NCI-H146 (cell line): ENCODE measurements around the gene FSTL3.
"Not testable (repeated sequence)": the region's sequence is repeated elsewhere in the genome, so short reads cannot be mapped to it uniquely, and the experiment has no call there.

ENCODE experiments used
- DNase-seq: peaks from one replicate; lab custom pipeline; 2025; lab: John Stamatoyannopoulos, UW

The FSTL3 gene

DNA sequence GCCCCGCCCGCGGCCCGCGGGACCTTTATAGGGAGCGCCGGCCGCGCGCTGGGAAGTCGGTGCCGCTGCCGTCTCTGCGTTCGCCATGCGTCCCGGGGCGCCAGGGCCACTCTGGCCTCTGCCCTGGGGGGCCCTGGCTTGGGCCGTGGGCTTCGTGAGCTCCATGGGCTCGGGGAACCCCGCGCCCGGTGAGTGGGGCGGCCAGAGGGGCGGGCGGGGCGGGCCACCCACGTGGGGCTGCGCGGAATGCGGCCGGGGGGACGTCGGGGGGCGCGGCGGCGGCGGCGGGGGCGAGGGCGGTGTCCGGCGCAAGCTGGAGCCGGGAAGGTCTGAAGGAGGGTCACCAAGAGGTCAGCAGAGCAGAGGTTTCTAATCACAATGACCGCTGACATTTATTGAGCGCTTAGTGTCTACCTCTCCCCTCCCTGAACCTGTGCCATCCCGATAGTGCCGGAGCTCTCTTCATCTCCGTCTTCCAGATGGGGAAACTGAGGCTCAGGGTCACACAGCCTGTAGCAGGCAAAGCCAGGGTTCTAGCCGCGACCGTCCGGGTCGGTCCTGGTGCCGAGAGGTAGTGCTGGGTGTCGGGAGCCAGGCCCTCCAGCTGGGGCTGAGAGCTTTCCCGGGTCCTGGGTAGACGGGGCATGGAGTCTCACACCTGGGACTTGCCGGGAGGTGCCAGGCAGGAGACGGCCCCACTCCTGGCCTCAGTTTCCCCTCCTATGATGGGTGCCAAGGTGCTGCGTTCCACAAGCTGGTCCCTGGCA lies at the start of gene FSTL3:
TSS of gene FSTL3 (plus strand) at position 54 of the 767 bp plus-strand sequence. CDS start at position 86, 32 bp downstream.
- DNase-seq: no peak

DNA sequence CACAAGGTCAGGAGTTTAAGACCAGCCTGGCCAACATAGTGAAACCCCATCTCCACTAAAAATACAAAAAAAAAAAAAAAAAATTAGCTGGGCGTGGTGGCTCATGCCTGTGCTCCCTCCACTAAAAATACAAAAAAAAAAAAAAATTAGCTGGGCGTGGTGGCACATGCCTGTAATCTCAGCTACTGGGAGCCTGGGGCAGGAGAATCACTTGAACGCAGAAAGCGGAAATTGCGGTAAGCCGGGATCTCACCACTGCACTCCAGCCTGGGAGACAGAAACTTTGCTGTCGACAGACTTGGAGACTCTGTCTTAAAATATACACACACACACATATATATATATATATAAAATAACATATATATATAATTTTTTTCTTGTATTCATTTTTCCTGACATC lies 49.6 kb upstream of the FSTL3 start:
- not testable (repeated sequence) for DNase-seq

DNA sequence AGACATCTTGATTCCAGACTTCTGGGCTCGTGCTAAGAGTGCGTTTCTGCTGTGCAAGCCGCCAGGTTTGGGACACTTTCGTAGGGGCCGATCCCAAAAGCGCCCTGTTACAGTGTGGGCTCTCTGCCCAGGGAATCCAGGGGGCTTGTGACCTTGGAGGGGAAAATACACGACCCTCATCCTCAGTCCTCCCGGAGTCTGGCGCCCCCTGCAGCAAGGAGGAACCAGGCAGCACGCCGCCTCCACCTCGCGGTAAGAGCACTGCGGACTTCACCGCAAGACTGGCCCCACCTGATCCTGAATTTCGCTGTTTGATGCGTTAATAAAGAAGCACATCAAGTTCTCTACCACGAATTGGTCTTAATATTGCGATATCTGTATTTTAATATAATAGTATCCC lies 48.0 kb upstream of the FSTL3 start:
- DNase-seq: no peak

DNA sequence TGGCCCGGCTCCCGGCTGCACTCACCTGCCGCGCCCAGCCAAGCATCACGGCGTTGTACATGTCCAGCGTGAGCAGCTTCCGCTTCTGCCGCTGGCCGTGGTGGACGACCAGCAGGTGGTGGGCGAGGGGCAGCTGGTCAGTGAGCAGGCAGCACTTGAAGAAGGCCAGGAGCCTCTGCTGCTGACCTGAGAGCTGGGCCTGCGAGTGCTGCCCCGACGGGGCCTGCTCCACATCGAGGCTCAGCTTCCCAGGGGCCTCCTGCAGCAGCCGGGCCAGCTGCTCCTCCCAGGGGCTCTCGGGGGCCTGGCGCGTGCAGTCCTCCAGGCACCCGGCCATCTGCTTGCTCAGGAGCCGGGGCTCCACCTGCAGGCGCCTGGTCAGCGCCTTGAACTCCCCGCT lies 46.7 kb upstream of the FSTL3 start:
- DNase-seq: peak; percentile 66

DNA sequence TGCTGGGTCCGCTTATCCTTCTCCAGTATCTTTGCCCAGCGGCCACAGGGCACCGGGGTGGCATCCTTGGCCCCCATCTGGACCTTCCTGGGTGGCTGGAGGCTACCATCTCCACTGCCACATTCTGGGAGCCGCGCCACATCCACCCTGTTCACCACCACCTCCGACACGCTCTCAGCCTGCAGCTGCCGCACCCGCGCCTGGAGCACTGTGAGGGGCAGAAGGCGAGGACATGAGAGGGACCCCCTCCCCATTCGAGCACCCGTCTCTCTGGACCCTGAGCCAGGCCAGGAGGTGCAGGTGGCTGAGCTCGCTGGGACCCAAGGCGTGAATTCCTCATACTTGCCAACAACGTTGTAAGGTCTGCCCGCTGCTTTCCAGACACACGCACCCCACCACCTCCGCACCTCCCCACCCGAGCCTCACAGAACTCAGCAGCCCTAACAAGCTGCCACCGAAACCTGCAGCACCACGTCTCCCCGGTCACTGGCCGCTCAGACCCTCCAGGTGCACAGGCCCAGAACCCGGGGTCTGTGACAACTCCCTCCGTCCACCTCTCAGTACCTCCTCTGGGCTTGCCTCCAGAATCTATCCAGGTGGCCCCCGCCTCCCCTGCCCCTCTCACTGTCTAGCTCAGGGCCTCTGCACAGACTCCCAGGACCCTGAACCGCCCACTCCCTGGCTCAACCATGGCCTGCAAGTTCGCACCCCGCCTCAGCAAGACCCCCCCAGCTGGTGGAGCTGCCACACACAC lies 46.1 kb upstream of the FSTL3 start:
- DNase-seq: no peak

DNA sequence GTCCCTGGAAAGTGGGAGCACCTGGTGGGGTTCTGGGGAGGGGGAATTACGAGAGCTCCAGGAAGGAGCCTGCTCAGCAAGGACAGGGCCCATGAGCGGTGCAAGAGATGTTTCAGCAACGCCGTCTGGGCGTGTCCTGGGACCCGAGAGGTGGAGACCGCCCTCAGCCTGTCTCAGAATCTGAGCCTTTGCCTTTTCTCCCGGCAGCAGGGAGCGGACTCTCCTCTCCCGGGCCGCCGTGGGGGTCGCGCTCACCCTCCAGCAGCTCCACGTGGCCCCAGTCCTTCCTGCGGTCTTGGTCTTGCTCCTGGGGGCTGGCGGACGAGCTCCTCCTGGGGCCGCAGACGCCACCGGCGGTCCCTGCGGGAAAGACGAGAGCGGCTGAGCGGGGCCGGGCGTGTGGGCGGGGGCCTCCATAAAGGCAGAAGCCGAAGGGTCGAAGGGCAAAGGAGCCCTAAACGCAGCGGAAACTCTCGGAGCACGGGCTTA lies 43.6 kb upstream of the FSTL3 start:
- DNase-seq: peak; percentile 23

DNA sequence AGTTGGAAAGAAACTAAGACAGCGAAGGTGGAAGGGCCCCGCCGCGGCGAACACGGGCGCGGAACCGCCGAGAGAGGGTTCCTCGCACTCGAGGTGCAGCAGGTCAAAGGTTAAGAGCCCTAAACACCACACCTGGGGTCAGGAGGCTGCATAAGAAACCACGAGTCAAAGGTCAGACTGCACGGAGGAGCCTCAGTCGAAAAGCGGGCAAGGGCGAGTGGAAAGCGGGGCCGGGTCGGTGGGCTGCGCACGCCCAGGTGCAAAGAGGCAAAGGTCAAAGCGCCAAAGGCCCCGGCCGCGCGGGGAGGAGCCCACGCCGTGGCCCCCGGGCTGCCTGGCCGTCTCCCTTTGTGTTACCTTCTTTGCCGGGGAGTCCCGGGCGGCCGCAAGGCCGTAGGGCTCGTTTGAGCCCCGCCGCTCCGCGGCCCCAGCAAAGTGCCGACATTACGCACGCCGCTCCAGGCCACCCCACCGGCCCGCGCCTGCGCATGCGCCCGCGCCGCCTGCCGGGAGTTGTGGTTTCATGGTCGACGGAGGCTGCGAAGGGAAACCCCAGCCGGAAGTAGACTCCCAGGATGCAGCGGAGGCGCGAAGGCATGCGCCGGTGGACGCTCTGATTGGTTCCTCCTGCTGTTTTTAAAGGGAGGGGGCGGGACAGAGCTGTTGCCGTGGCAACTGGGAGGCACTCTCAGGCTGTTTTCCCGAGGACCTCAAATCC lies 43.0 kb upstream of the FSTL3 start, which contains the start of gene POLRMT:
TSS of gene POLRMT (minus strand) at position 470 of the 718 bp plus-strand sequence. CDS start at position 445, 25 bp downstream.
- peak; percentile 95 for DNase-seq

DNA sequence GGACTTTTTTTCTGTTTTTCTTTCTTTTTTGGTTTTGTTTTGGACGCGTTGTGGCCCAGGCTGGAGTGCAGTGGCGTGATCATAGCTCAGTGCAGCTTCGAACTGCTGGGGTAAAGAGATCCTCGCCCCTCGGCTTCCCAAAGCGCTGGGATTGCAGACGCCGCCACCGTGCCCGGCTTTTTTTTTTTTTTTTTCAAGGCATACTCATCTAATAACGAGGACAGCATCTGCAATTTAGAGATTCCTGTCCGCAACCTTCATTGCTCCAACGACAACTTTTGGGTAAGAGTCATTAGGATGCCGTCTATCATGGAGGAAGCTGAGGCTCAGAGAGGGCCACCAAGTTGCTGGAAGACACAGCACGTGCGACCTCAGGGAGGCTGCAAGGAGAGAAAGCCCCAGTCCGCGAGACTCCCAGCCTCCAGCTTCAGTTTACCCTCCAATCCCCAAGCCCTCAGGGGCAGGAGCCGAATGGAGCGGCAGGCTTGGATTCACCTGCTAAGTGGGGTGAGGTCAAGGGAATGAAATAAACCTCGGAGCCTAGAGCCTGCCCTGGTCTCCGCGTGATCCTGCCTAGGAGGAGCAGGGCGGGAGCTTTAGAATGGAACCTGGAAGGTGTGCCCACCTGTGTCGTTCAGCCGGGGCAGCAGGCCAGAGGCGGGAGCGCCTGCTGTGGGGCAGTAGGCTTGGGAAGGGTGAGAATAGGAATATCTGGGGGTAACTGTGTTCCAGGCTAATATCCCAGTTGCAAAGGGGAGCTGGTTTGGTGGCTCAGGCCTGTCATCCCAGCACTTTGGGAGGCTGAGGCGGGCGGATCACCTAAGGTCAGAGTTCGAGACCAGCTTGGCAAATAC lies 42.2 kb upstream of the FSTL3 start:
- no peak for DNase-seq

DNA sequence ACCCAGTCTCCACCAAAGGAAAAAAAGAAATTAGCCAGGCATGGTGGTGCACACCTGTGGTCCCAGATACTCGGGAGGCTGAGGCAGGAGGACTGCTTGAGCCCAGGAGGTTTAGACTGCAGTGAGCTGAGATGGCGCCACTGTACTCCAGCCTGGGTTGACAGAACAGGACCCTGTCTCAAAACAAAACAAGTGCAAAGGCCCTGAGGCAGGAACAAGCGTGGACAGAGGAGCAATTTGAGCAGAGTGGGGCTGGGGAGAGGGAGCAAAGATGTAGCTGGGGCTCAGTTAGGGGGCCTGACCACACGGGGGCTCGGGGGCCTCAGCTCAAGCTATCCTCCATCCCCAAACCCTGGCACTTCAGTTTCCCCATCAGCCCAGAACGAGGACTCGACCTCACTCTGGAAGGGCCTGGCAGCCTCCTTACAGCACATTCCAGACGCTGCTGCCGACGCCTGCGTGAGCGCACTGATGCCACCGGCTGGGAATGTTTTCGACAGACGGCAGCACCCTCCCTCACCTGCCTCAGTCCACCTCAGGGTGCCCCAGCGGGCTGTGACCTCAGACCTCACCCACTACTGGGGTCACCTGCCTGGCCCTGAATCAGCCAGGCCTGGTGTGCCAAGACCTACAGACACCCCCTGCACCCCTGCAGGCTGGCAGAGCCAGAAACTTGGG lies 41.1 kb upstream of the FSTL3 start:
- no peak for DNase-seq

DNA sequence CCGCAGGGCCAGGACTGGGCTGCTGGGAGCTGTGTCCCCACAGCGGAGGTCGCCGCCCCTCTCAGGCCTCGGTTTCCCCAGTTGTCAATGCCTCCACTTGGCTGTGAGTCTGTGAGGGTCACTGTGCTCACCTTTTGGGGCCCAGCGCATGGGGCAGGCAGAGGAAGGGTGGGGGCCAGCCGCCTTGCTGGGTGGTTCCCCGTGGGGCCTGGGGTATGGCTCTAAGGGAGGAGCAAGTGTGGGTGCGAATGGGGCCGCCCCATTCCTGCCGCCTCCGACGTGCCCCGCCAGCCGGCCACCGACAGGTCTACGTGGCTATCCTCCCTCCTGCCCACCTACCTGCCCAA lies 37.3 kb upstream of the FSTL3 start:
- DNase-seq: no peak

DNA sequence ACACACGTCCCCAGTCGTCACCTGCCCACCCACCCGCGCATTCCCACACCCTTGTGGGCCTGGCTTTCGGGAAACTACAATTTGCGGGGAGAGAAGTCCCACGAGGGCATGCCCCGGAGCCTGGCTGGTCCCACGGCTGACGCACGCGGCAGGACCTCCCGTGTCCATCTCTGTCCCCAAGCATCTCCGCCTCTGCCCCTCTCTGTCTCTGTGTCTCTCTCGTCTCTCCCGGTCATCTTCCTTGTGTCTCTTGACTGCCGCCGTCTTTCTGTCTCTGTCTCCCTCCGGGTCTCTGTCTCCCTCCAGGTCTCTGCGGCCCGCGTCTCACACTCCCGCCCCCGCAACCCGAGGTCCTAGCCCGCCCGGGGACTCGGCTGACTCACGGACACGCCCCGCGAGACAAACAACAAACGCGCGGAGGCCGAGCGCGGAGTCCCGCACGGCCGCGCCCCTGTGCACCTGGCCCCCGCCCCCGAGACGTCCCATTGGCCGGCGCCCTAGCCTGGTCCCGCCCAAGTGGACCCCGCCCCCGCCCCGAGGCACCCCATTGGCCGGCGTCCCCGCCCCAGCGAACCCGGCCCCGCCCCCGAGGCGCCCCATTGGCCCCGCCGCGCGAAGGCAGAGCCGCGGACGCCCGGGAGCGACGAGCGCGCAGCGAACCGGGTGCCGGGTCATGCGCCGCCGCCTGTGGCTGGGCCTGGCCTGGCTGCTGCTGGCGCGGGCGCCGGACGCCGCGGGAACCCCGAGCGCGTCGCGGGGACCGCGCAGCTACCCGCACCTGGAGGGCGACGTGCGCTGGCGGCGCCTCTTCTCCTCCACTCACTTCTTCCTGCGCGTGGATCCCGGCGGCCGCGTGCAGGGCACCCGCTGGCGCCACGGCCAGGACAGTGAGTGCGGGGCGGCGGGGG lies 36.7 kb upstream of the FSTL3 start, which contains the start of gene FGF22:
TSS of gene FGF22 (plus strand) at position 627 of the 908 bp plus-strand sequence. CDS start at position 674, 47 bp downstream.
- DNase-seq: peak; percentile 83

DNA sequence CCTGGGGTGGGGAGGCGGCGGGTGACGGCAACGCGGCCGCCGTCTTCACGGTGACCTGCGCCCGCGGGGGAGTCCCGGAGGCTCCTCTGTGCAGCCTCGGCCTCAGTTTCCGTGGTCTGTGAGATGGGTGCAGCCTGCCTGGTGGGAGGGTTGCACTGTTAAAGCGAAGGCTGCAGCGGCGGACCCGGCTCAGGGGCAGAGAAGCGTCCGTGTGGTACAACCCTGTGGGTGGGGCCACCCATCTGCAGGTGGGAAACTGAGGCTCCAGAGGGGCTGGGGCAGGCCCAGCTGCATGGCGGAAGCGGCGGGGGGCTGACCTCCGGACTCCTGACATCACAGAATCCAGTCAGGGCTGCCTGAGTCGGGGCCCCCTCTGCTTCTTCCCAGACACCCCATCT lies 36.0 kb upstream of the FSTL3 start:
- DNase-seq: no peak

DNA sequence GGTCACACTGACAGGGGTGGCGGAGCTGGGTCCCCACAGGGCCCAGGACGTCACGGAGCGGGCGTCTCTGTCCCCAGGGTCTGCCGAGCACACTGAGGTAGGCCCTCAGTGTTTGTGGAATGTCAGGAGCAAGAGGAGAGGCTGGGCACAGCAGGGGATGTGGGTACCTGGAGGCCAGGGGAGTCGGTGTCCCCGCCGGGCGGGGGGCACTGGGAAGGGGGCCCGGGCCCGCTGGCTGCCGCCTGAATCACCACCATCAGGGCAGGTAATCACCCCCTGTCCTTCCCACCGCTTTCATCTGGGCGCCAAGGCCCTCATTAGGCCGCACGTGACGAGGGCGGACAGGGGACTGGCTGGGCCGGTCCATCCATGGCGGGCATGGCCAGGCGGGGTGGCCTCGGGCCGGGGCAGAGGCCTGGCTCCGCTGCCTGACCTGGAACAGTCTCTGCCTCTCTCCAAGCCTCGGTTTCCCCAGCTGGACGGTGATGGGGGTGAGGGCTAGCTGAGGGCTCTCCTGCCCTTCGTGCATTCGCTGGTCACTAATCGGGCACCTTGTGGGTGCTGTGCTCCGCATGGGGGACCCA lies 35.5 kb upstream of the FSTL3 start:
- DNase-seq: no peak

DNA sequence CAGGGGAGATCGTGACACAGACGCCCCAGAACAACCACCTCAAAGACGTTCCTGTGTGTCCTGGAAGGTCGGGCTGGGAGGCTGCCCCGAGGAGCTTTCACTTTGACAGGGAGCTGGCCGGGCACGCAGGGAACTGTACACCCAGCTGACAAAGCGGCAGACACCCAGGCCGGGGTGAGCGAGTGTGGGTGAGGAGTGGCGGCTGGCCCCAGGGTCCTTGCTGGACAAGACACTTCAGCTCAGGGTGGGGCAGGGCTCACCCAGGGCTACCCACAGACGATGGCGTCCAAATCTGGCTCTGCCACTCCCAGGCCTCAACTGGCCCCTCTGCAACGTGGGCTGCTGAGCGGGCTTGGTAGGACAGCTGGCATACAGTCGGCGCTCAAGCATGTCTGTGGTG lies 34.5 kb upstream of the FSTL3 start:
- DNase-seq: no peak

DNA sequence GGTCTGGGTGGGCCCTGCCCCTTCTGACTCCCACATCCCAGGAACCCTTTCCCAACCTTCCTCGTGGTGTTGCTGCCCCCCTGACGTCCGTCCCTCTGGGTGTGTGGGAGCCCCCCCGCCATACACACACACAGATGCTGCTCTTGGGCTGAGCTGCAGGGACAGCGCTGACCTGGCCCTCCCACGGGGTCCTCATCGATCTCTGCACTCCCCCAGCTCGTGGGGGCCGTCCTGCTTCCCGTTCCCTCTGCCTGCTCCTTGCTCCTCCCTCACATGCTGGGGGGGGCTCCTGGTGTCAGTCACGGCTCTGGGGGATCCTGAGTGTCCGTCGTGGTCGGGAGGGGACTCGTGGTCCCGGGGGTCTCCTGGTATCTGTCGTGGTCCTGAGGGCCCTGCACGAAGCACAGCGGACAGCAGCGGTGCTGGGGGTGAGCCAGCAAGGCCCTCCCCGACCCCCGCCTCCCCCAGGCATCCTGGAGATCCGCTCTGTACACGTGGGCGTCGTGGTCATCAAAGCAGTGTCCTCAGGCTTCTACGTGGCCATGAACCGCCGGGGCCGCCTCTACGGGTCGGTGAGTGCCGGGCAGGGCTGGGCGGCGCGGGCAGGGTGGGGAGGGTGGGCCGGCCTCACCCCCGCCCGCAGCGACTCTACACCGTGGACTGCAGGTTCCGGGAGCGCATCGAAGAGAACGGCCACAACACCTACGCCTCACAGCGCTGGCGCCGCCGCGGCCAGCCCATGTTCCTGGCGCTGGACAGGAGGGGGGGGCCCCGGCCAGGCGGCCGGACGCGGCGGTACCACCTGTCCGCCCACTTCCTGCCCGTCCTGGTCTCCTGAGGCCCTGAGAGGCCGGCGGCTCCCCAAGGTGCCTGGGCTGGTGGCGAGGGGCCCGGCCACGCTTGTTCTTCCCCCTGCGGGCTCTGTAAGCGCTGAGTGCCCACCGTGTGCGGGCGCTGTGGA lies 33.1 kb upstream of the FSTL3 start:
- DNase-seq: no peak

DNA sequence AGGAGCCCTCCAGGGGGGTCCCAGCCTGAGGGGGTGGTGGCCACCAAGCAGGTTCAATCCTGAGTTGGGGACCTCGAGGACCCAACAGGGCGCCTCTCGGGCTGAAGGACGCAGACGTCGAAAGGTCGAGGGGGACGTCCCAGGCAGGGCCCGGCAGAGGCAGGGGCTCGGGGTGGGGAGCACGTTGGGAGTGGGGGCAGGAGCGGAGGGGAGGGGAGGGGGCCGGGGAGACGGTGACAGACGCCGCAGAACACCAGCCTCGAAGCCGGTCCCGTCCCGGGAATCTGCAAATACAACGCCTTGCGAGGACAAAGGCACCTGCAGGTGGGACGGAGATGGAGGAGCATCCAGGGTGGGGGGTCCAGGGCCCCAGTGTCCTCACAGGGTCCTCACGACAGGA lies 32.5 kb upstream of the FSTL3 start:
- DNase-seq: no peak

DNA sequence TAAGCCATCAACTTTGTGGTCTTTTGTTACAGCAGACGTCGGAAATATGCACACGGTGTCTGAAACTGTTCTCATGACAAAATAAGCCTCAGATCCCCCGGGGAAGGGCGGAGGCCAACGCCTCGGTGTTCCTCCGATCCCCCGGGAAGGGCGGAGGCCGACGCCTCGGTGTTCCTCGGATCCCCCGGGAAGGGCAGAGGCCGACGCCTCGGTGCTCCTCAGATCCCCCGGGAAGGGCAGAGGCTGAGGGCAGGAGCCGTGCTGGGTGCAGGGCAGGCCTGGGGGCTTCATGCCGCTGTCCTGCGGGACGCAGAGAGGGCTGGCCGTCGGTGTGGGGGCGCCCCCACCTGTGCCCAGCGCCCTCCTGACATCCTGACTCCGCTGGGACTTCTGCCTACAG lies 31.8 kb upstream of the FSTL3 start:
- DNase-seq: no peak

DNA sequence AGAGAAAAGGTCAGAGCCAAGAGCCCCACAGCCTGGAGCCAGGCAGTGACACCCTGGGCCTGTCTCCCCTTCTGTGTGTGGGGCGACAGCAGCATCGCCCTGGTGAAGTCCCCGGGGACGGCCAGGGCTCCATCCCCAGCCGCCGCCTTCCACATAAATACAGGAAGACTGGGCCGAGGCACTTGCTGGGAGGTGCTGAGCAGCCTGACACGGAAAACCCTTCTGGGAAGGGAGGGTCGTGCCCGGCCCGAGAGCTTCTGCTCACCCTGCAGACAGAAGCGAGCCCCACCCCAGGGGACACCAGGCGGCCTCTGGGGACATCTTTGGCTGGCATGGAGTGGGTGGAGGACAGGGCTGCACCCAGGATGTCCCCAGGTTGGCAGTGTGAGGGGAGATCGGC lies 31.4 kb upstream of the FSTL3 start:
- no peak for DNase-seq
